NCI-H2196 (cell line): ENCODE data around the gene PLPPR1.
"Not testable (repeated sequence)": the region's sequence is repeated elsewhere in the genome, so short reads cannot be mapped to it uniquely, and the experiment has no call there.

Experiments used
- DNase-seq: peaks from one replicate; lab custom pipeline; 2025; ENCODE audit not compliant: unreplicated experiment; lab: John Stamatoyannopoulos, UW

PLPPR1 gene

DNA sequence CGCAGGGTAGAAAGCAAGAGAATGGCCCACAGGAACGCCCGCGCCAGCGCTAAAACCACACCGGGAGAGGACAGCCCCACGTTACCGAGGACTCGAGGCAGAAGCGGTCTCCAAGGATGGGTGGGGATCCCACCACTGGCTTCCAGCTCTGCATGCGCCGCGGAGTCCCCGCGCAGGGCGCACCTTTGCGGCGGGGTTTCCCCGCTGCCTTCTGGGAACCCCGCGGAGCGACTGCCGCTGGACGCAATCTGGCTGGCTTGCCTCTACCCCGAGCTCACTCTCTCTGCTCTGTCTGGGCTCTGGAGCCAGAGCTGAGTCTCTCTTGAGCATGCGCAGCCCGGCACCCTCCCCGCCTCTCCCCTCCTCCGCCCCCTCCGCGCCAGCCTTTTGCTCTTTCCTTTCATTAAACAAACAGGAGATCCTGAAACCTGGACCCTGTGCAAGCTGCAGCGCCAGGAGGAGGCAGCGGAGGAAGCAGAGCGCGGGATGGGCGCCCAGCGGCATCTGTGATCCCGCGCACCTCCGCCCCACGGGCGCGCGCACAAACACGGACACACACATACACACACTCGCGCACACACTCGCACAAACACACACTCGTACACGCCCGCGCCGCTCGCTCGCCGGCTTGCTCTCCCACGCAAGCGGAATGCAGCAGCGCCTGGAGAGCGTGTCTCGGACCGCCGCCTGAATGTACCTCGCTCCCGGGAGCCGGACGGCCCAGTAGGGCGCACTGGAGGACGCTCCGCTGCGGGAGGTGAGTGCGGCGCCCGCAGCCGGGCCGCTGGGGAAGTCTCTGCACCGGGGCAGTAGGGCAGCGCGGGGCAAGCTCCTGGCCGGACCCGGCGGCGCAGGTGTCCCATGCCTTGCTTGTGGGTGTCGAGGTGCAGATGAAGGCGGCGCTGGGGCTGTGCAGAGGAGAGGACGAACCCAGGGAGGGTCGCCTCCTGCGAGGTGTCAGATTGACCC is at the start of gene PLPPR1:
Gene PLPPR1, plus strand, starts transcription at position 382 of the 969 bp plus-strand sequence.
- DNase-seq, result peak; percentile 33

GRCh38 chr9:100989731-100990130 is 38.8 kb upstream of the PLPPR1 start:
- DNase-seq, result no peak

- no peak for DNase-seq
Measured at GRCh38 chr9:100990605-100991381, 37.7 kb upstream of the PLPPR1 start.

DNA sequence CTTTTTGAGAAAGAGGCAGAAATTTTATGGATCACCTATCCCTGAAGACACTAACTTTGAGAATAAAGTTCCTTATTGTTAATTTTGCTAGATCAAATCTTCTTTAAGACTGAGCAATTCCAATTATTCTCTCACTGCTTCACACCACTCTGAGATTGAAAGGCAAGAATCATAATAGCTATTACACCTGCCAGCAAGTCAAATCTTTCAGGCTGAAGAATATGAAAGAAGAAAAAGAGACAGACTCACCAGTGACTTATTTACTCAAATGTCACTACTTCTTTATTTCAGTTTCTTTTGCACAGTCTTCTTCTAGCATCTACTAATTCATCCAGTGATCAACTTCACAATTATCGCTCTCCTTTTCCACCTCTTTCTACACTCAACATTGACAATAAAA is 35.9 kb upstream of the PLPPR1 start:
- DNase-seq, result no peak

DNA sequence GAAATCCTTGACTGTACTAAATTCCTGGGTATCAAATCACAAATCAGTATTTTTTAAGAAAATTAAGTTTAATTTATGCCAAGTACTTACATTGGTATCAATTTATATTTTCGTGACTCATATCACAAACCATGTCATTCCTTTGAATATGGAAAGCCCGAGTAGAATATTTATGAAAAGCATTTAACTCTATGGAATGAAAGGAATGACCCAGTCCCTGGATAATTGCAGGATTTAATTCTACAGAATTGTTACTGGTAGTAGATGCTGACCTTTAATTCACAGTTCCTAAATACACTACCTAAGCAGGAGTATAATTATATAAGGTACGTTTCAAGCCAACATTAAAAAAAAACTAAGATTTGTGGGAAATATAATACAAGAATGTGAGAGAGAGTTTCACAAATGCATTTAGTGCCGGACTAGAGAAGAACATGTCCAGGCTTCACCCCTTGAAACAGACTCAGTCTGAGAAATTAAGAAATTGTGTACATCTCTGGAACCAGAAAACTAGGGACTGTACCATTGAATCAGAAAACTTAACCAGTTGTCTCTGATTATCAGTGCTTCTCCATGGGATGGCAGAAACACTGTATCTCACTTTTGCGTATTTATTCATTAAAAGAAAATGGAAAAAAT is 28.5 kb upstream of the PLPPR1 start:
- DNase-seq, result no peak

- DNase-seq, result no peak
Measured at GRCh38 chr9:101005246-101005645, 23.3 kb upstream of the PLPPR1 start.

DNA sequence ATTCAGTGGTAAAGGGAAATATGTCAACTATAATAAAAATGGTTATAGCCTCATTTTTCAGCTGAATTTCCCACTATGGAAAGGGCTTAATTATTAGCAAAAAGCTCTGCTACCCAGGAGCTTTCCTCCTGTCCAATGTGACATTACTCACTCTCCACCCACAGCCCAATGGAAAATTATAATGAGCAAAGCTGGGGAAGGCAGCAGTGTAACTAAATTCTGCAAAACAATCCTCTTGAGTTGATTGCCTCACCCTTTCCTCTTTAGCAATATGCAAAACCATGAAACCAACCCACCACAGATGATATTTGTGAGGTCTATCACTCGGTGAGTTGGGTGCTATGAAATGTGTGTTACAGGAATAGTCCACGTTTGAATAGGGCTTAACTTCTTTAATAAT is 14.0 kb upstream of the PLPPR1 start:
- no peak for DNase-seq

GRCh38 chr9:101018467-101018866 is 10.1 kb upstream of the PLPPR1 start:
- no peak for DNase-seq

DNA sequence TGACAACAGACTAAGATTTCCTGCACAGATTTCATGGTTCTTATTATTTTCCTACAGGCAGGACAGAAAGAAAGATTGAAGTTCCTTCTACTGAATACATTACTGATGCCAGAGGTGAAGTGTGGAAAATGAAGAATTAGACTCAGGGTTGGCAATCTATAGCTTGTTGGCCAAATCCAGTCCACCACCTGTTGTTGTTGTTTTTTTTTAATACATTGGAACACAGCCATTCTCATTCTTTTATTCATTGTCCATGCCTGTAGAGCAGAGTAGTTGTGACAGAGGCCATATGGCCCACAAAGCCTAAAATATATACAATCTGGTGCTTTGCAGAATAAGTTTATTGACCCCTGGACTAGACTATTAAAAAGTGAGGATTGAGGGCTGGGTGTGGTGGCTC is 5.8 kb upstream of the PLPPR1 start:
- DNase-seq, result no peak

GRCh38 chr9:101025940-101026339 is 2.6 kb upstream of the PLPPR1 start:
- no peak for DNase-seq

DNA sequence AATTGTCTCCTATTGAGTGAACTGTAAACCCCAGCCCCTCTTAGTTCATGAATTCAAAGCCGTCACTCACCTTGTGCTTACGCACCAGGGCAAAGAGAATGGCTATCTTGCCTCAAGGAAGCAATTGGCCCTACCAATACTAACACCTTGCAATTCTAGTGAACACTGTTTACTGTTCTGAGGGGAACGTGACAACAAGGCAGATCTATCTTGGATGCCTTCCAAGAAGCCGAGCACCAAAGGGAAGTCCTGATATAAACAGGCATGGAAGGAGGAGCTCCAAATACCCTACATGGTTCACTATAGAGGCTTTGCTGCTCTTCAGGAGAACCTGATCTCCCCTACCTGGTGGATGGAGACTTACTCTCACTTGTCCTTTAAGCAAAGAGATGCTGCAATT is 1.7 kb upstream of the PLPPR1 start:
- no peak for DNase-seq

DNA sequence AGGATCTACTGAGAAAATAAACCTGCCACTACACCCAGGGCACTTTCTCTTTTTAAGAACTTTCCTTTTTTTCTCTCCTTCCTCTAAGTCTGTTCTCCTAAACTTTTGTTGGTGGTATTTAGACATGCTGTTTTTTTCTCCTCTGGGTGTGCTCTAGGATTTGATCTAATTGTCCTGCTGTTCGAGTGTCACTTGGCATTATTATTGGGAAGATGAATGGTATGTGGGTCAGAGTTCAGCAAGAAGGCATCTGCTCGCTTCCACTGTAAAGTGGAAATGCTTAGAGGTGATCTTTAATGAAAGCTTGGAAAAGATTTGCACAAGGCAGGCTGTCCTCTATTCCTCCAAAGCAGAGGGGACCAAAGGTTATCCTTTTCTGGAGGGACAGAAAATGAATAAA is 1.3 kb upstream of the PLPPR1 start:
- no peak for DNase-seq

GRCh38 chr9:101027733-101028345 is 688 bp upstream of the PLPPR1 start:
- no peak for DNase-seq

- DNase-seq, result no peak
Measured at GRCh38 chr9:101029315-101030085, 973 bp downstream of the PLPPR1 start.

DNA sequence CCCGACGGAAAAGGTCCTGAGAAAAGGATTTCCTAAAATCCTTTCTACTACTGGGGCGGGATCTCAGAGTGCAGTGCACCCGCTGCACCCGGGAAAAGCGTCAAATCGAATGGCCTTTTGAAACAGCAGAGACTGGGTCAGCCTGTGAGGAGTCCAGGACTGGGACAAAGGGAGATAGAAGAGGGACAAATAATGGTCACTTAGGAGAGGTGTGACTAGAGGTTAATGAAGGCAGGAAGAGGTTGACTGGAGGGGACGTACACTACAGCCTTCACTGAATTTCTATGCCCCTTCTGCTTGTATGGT is 1.5 kb downstream of the PLPPR1 start:
- DNase-seq, result no peak

DNA sequence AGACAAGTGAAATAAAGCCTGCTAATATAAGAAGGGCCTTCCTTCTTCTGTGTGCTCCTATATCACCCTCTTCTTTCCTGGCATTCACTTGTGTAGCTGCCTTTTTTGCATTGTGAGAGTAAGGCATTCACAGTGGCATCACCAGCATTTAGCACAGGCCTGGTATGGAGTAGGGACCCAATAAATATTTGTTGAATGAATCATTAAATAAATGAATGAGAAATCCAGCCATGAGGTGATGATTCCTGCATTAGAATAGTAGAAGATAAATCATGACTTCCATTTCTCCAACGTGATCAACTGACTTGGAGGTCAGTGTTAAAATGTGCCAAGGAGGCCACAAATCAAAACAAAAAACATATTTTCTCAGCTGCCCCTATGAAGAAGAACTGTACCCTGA is 3.9 kb downstream of the PLPPR1 start:
- no peak for DNase-seq

DNA sequence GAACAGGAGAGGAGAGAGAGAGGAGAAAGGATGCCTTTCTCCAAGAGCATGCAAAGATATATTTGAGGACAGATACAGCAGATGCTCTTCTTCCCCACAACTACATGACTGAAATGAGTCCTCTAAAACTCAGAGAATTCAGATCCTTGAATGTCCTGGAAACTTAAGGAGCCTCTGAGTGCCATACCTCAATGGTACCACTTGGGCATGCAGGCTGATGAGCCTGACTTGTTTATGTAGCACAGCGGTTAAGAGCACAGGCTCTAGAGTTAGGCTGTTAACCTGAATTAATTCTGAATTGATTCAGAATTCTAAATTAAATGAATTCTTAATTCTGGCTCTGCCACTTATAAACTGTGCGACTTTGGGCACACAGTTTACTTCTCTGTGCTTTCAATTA is 5.7 kb downstream of the PLPPR1 start:
- no peak for DNase-seq

DNA sequence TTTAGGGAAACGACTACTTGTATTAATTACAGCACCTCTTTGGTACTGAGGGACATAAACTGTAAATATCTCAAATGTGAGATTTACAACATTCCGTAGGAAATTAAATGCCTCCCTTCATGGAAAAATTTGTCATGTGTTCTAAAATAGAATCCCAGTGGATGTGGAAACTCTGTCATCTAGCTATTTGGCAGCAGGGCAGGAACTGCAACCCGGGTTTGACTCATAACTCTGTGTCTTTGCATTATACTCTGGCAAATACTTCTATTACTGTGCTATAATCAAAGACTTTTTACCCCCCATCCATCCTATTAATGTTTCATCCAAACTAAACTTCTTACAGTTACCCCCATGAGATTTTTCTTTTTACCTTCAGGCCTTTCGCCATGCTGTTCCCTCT is 6.6 kb downstream of the PLPPR1 start:
- DNase-seq, result no peak

DNA sequence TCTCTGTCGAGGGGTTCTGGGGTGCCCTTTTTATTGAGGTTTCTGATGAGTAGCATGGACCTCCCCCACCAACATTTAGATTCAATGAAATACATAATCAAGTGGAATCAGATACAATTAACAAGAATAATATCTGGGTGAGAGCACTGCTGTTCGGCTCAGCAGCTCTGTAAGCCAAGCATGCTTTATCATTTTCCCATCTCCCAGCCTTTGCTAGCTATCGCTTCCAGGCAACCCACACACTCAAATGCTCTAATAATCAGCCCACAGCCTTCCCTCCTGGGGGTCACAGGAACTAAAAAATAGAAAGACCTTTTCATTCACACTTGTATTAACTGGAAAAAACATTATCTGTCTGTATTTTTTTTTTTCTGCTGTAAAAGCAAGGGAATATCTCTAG is 8.9 kb downstream of the PLPPR1 start:
- DNase-seq, result no peak

DNA sequence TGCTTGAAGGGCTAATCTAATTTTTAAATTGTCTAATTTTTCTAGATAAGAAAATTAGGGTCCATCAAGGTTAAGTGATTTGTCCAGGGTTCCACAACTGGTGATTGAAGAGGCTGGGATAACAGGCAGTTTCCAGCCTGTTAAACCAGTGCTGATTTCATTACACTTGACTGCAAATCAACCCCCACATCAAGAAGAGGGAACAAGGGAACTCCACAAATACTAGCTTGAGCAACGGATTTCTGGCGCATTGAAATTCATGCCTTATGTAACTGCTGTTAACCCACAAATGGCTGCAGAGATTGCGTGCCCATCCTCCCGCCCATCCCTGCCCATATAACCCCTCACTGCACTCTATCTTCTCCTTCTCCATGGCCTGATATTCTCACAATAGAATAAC is 10.0 kb downstream of the PLPPR1 start:
- no peak for DNase-seq

- DNase-seq, result not testable (repeated sequence)
Measured at GRCh38 chr9:101039581-101039980, 11.1 kb downstream of the PLPPR1 start.
